Astrocyte of the spinal cord (primary cell): ENCODE measurements around the gene CLN3.
"Not testable (repeated sequence)": the region's sequence is repeated elsewhere in the genome, so short reads cannot be mapped to it uniquely, and the experiment has no call there.

ENCODE experiments used
- DNase-seq: peaks from one replicate; pipeline ENCODE4 v3.0.0; 2011; ENCODE audit warnings: low read depth, low spot score
- H3K4me3 ChIP-seq: 2 replicates; pipeline ENCODE4 v1.5.1; 2011; ENCODE audit warnings: low read depth, mild to moderate bottlenecking, low read length, moderate library complexity
- in situ Hi-C: cut with HindIII; loops from 2 replicates; pipeline ENCODE4 v1.10.0; 2017; ENCODE audit warnings: low sequenced_read_pairs
- TF ChIP-seq, protein P1 (sequence below): IDR thresholded peaks from 2 replicates; pipeline ENCODE4 v1.5.1; 2012; ENCODE audit warnings: low read depth, mild to moderate bottlenecking, low read length, inconsistent platforms

The CLN3 gene

DNA sequence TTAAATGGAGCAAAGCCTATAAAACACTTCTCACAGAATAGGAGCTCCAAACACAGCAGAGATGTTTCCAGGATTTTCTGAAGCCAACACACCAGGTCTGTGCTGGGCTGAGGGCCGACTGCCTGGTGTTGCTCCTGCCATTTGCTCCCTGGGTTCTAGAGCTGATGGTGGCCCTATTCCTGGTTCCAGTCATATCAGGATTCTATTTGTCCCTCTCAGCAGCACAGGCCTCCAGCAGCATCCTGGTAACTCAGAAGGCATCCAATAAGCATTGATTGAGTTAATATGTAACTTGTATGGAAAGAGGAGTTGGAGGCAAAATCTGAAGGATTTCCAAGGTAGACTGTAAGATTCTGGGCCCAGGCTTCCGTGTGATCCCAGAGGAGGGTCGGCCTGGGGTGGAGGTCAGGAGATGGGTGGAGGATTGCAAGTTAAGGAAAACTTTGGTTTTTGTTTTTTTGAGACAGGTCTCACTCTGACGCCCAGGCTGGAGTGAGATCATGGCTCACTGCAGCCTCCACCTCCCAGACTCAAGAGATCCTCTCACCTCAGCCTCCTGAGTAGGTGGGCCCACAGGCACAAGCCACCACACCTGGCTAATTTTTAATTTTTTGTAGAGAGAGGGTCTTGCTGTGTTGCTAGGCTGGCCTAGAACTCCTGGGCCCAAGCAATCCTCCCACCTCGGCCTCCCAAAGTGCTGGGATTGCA lies 41.2 kb upstream of the CLN3 start:
- in situ Hi-C loops = no loop called here
- H3K4me3 ChIP-seq = no peak overlapping the region
- TF ChIP-seq, protein P1, sequence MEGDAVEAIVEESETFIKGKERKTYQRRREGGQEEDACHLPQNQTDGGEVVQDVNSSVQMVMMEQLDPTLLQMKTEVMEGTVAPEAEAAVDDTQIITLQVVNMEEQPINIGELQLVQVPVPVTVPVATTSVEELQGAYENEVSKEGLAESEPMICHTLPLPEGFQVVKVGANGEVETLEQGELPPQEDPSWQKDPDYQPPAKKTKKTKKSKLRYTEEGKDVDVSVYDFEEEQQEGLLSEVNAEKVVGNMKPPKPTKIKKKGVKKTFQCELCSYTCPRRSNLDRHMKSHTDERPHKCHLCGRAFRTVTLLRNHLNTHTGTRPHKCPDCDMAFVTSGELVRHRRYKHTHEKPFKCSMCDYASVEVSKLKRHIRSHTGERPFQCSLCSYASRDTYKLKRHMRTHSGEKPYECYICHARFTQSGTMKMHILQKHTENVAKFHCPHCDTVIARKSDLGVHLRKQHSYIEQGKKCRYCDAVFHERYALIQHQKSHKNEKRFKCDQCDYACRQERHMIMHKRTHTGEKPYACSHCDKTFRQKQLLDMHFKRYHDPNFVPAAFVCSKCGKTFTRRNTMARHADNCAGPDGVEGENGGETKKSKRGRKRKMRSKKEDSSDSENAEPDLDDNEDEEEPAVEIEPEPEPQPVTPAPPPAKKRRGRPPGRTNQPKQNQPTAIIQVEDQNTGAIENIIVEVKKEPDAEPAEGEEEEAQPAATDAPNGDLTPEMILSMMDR = no peak
- no peak for DNase-seq

DNA sequence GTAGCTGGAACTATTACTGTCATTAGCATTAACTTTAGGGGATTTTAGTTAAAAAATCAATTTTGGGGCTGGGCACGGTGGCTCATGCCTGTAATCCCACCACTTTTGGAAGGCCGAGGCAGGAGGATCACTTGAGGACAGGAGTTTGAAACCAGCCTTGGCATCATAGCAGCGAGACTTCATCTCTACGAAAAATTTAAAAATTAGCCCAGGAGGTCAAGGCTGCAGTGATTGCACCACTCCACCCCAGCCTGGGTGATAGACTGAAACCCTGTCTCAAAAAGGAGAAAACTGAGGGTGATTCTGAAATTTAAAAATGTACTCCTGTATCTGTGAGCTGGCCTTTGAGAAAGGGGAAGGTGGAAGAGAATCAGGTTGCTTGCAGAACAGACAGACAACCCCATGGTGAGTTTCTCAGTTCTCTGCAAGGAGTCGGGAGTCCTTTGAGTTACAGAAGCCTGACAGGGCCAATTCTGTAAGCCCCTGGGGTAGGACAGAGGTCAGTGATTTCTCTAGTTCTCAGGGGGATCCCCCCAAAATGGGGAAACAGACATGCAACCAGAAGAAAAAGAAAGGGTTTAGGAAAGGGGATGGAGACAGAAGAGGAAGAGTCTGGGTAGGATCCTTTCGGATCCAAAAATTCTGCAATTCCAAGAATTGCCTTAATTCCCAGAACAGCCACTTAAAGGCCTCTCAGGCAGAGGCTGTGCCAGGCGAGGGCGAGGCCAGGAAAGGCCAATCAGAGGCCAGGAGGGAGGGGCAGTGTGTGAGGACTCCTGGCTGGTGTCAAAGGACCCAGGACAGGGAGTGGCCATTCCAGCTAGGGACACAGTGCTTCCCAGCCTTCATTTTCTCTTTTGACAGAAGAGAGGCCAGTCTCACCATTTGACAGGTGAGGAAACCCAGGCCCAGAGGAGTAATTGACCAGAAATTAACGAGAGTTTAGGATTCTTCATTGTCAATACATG lies 40.2 kb upstream of the CLN3 start:
- no peak overlapping the region for H3K4me3 ChIP-seq
- in situ Hi-C loops = no loop called here
- no peak for DNase-seq
- TF ChIP-seq, protein P1 = no peak

- no peak overlapping the region for H3K4me3 ChIP-seq
- in situ Hi-C loops = no loop called here
- TF ChIP-seq, protein P1 = no peak
- no peak for DNase-seq
These were observed 37.2 kb upstream of the CLN3 start for GRCh38 chr16:28529124-28529523.

GRCh38 chr16:28528463-28528867 lies 36.6 kb upstream of the CLN3 start:
- in situ Hi-C loops = no loop called here
- no peak overlapping the region for H3K4me3 ChIP-seq
- DNase-seq = no peak
- TF ChIP-seq, protein P1 = no peak

DNA sequence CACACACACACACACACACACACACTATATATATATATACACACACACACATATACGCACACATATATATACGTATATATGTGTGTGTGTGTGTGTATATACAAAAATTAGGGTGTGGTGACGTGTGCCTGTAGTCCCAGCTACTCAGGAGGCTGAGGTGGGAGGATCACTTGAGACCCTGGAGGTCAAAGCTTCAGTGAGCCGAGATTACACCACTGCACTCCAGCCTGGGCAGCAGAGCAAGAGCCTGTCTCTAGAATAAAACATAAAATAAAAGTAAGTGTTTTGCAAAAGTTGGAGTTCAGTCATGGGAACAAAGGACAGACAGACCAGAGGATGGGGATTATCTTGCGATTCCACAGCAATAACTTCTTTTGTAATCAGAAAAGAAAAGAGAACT lies 36.1 kb upstream of the CLN3 start:
- in situ Hi-C loops = no loop called here
- DNase-seq = no peak
- TF ChIP-seq, protein P1 = no peak
- H3K4me3 ChIP-seq = no peak overlapping the region

- DNase-seq, in situ Hi-C loops, H3K4me3 ChIP-seq: not testable (repeated sequence)
These were observed 35.4 kb upstream of the CLN3 start for GRCh38 chr16:28527100-28527785.
